Measurements from ENCODE around the gene P3R3URF.
A peak's percentile ranks its signal among the peaks of the same experiment; 100 is the strongest.
"Not testable (repeated sequence)": the region's sequence is repeated elsewhere in the genome, so short reads cannot be mapped to it uniquely, and the experiment has no call there.

The P3R3URF gene

DNA sequence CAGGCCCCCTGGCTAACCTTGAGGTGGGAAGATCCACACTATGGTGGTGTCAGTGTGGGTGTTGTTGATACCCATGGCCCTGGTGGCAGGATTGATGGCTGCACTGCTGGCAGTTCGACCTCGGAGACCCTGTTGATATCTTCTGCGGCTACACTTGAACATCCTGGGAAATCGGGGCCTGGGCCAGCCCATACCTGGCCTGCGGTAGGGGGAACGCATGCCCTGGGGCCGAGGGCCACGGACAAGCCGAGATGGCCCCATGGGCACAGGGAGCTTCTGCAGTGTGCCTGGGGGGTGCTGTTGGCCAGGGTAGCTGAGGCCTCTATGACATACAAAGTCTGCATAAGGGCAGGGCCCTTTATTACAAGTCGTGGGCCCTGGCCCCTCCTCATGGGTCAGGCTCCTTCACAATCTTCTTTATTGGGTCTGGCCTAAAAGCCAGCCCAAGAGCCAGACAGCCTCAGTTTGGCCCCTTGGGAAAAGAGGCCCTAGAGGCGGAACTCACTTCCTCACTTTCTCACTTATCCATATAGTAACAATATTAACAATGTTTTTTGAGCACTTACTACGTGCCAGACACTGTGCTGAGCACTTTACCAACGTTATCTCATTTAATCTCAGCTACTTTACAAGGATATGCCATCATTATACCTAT lies at the start of gene P3R3URF:
Gene P3R3URF, minus strand, starts transcription at position 278 of the 655 bp plus-strand sequence. Its CDS starts 17 bp downstream, at position 261.
- DNase-seq, result no peak

DNA sequence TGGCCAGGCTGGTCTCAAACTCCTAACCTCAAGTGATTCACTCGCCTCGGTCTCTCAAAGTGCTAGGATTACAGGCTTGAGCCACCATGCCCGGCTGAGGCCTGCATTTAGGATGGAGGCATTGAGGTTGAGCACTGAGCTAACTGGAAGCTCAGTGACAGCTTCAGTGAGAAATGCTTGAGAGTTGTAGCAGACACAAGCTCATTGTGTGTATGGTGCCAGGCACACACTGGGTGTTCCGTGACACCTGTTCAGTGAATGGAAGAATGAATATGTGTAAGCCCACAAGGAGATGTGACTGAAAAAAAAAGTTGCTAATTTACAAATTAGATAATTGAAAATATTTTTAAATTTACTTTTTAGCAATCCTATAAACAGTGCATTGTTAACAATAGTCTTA lies 48.7 kb upstream of the P3R3URF start:
- DNase-seq, result no peak

DNA sequence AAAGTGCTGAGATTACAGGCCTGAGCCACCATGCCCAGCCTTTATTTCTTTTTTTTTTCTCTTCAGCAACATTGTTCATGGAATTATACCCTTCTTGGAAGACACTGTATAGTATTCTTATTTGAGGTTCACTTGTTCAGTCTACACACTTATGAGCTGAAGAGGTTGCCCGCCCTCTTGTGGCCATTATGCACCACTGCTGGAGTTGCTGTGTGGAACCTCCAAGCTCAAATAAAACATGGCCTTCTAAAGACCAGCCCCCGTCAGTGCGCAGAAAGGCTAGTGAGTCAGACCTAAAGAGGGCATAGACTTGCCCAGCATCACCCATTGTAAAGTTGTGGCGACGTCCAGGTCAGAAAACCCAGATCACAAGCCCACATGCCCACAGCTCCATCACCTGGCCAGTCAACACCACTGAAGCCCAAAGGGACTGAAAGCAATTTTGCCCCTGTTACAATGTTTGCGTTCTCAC lies 47.2 kb upstream of the P3R3URF start:
- DNase-seq, result peak; percentile 82

DNA sequence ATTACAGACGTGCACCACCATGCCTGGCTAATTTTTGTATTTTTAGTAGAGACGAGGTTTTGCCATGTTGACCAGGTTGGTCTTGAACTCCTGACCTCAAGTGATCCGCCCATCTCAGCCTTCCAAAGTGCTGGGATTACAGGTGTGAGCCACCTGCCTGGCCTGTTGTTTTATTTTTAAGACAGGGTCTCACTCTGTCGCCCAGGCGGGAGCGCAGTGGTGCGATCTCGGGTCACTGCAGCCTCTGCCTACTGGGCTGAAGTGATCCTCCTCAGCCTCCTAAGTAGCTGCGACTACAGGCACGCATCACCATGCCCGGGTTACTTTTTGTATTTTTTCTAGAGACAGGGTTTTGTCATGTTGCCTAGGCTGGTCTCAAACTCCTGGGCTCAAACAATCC lies 46.8 kb upstream of the P3R3URF start:
- DNase-seq, result not testable (repeated sequence)

DNA sequence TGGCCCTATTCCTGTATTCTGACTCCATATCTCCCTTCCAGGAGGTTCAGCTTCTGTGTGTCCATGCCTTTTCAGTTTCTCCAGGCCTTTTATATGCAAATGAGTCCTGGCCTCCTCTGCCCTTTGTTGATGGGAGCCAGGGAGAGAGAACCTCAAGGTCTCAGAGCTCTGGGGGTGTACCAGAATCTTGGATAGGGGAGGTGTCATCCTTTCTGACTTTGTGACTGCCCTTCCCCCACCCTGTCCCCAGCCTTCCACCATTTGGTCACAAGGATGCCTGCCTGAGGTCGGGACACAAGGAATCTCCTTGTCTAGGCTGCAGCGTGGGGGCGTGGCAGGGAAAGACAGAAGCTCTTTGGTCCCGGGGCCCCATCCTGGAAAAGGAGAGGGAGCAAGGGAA lies 45.5 kb upstream of the P3R3URF start:
- DNase-seq, result no peak

DNA sequence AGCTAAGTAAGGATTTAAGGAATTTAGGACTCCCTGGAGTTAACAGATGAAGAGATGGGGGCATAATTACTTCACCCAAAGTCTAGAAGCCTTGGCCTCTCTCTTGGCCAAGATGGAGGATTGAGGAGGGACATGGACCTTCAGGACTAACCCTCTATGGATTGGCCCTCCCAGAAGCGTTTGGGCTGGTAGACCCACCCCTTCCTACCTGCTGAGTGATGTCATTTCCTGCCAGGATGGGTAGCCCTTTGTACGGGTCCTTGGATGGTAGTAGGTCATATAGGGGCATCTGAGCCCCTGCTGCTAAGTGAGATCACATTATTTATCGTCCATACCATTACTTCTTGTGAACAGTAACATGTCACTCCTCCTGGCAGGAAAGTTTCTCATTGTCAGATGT lies 44.5 kb upstream of the P3R3URF start:
- DNase-seq, result no peak

DNA sequence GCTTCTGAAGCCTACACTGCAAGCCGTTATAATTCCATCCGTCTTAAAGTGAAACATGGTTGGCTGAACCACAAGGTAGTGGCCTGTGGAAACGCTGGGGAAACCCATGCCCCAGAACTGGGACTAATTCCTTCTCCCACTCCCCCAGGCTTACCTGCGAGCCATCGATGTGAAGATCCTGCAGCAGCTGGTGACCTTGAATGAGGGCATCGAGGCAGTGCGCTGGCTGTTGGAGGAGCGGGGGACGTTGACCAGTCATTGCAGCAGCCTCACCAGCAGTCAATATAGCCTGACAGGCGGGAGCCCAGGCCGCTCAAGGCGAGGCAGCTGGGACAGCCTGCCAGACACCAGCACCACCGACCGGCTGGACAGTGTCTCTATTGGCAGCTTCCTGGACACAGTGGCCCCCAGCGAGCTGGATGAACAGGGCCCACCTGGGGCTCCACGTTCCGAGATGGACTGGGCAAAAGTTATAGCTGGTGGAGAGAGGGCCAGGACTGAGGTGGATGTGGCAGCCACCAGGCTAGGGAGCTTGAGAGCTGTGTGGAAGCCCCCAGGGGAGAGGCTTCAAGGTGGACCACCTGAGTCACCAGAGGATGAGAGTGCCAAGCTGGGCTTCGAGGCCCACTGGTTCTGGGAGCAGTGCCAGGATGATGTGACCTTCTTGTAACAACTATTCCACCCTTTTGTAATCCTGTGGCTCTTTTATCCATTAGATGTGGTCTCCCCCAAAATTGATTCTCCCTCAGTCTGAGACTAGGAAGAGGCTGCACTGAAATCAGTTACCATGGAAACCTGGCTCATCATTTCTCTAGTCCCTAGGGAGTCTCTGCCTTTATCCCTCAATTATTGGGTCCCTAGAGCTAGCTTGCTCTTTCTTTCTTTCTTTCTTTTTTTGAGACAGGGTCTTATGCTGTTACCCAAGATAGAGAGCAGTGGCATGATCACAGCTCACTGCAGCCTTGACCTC lies 43.5 kb upstream of the P3R3URF start:
- peak; percentile 24 for DNase-seq

DNA sequence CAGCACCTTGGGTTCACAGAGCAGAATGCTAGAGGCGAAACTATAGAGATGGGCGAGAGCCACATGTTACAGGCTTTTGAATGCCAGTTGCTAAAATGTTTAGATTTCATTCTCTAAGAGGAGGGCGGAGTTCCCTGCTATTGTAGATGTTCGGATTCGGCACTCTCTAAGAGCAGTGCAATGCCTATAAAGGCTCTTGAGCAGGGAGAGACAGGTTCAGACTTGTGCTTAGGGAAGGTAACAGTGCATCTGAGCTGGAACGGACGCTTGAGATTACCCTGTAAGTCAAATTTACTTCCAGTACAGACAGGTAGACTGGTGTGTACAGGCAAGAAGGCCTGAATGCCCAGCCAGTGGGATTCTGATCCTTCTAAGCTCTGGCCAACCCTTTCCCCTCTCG lies 42.2 kb upstream of the P3R3URF start:
- peak; percentile 99 for DNase-seq

DNA sequence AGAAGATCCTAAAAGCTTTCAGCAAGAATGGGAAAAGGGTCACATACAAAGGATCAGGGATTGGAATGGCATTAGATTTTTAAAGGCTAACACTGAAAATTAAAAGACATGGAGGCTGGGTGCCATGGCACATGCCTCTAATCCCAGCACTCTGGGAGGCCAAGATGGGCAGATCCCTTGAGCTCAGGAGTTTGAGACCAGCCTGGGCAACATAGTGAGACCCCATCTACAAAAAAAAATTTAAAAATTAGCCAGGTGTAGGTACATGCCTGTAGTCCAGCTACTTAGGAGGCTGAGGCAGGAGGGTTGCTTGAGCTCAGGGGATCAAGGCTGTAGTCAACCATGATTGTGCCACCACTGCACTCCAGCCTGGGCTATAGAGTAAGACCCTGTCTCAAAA lies 39.2 kb upstream of the P3R3URF start:
- DNase-seq, result no peak

DNA sequence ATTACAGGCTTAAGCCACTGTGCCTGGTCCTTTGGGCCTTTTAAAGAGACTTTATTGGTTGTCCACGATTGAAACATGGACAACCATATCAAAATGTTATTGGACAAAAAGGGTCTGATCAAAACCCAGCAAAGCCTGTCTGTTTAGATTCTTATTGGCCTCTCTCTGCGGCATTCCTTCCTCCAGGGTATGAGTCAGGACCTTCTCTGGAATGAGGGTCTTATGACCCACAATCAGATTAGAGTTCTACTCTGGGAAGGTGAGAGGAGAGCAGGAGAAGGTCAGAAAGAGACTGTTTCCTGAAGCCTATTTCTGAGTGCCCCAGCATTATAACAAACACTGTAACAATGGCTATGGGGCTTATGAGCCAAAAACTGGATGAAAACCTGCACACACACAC lies 34.8 kb upstream of the P3R3URF start:
- no peak for DNase-seq

DNA sequence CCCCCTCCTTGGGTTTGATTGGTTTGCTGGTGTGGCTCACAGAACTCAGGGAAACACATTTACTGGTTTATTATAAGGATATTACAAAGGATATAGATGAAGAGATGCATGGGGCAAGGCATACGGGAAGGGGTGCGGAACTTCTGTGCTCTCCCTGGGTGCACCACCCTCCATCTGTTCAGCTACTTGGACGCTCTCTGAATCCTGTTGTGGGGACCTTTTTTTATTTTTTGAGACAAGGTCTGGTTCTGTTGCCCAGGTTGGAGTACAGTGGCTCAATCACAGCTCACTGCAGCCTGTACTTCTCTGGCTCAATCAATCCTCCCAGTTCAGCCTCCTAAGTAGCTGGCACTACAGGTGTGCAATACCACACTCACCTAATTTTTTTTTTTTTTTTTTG lies 34.3 kb upstream of the P3R3URF start:
- no peak for DNase-seq

DNA sequence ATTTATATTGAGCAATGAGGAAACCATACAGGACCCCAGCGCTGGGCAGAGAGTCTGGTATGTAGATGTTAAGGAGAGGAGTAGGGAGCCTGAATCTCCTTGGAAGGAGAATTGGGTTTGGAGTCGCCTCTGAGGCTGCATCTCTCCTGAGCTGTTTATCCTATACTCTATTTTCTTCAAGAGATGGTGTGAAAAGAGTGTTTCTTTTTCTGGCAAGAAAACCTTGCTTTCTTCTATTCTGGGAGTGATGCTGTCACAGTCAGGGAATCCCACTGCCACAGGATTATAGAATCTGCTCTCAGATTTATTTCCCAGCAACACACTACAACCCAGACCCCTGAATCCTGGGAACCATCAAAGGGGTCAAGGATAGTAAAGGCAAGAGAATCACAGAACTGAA lies 30.1 kb upstream of the P3R3URF start:
- no peak for DNase-seq

DNA sequence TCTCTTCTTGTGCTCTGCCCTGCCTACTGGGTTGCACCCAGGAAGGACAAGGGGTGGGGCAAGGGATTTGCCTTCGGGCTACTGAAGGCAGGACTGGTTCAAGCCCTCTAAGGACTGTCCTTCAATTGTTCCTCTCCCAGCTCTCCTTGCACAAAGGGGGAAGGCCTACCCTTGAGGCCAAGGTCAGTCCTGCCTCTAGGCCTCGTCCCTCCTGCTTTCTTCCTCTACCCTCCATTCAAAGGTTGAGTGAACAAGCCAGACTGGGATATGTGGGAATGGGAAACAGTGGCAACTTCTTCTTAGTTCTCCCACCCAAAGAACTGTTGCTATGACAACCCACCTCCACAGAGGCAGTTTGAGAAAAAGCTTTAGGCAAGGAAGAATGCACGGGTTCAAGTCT lies 29.5 kb upstream of the P3R3URF start:
- no peak for DNase-seq

DNA sequence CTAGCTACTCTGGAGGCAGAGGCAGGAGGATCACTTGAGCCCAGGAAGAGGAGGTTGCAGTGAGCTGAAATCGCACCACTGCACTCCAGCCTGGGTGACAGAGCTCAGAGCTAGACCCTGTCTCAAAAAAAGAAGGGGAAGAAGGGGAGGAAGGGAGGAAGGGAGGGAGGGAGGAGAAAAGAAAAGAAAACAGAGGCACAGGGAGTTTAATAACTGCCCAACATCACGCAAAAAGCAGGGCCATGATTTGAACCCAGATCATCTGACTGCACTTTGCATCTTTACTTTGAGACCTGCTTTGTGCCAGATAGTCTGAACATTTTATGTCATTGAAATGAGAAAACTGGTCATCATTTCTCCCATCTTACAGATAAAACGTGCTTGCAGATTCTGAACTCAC lies 28.9 kb upstream of the P3R3URF start:
- no peak for DNase-seq

DNA sequence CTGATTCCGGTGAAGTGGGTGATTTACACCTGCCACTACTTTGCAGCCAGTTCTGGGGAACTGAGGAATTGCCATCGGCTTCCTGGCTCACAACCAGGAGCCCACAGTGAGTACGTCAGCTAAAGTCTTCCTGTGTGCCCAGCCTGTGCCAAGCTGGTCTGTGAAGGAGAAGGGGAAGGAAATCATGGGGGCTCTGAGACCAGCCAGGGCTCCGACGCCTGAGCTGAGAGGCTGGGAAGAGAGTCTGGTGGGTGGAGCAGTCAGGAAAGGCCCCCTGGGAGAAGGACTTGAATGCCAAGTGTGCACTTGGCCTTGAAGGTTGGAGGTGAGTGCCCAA lies 28.1 kb upstream of the P3R3URF start:
- DNase-seq, result peak; percentile 95

DNA sequence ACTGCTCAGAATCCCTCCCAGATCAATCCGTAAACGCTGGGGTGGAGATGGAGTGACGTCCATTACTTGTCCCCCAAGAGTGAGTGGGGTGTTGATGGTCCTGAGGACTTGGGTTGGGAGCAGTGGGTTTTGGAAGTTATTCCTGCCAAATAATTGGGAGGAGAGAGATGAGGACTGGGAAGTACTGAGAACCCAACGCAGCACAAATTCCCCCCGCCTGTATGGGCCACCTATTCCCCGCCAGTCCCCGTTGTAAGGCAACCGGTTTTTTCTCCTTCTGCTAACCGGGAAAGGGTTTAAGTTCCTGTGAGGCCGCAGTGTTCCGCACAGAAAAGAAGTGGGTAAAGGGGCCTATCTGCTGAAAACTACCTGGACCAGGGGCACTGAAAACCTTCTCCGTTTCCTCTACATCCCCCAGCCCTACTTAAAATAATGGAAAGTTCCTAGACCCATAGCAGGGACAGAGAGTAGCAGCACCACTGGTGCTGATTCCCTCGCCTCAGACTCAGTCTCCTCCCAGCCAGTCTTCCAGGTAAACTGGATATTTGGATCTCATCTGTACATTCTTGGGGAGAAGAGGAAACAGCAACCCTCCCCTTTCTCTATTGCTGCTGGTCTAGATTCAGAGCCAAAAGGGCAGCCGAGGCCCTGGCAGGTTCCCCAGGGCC lies 27.6 kb upstream of the P3R3URF start:
- peak; percentile 72 for DNase-seq

DNA sequence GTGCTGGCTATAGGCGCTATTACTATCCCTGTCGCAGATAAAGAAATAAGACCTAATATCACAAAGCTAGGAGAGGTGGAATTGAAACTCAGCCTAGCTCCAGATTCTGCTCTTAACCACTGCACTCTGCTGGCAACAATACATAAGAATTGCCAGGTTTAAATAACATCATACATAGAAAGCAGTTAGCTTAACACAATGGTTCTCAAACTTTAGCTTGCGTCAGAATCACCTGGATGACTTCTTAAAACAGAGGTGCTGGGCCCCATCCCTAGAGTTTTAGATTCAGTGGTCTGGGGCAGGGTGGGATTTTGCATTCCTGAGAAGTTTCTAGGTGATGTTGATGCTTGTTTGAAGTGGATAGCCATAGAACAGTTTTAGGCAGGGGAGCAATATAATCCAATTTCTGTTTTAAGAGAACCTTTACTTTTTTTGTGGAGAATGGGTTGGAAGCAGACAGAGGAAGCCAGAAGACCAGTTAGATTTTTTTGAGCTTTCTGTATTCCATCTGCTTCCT lies 23.0 kb upstream of the P3R3URF start:
- no peak for DNase-seq

DNA sequence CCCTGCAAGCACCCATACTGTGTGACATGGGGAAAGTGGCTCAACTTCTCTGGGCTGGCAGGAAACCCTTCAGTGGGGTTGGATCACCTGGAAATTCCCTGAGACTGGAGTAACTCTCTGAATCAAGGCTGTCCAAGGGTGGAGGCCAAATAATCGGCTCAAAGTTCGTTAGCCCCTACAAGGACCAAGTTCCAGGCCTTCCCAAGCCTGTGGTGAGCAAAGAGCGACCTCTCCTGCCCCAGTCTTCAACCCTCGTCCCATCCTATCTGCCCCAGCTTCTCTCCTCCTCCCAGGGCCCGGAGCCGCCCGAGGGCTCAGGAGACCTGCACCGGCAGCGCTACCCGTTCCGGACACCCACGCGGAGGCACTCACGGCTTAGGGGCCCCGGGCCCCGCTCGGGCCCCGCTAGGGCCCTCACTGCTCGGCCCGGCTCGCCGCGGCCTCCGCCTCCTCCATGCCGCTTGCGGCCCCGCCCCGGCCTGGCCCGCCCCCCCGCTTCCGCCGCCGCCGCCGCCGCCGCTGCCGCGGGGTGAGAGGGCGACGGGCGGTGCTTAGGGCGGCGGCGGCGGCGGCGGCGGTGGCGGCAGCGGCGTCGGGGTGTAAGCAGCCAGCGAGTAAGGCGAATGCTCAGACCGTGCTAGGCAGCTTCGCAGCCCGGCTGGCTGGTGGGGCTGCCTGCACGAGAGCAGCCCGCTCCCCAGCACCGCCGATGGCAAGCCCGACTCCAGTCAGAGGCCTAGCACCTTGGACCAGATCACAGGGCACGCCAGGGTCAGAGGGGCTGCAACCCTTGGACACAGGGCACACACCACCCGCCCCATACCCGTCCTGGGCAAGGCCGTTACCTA lies 21.9 kb upstream of the P3R3URF start, which contains the start of gene POMGNT1:
Gene POMGNT1, minus strand, starts transcription at position 471 of the 848 bp plus-strand sequence. CDS start 613 bp downstream, outside the sequence.
- DNase-seq, result peak; percentile 60

DNA sequence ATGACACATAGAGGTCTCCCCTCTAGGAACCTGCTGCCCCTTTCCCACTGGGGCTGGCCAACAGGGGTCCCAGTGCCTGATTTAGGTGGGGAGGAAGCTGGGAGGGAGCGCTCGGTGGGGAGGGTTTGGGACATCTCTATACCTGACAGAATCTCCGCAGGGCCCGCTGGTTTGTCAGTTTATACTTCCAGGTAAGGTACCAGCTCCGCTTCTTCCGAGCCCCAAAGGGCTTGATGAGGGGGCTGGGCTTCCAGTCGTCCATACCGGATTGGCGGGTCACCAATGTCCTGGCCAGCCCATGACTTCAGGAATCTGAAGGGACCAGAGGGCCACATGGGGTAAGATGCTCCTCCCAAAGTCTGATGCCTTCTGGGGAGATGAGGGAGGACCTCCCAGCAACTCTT lies 21.3 kb upstream of the P3R3URF start:
- no peak for DNase-seq

DNA sequence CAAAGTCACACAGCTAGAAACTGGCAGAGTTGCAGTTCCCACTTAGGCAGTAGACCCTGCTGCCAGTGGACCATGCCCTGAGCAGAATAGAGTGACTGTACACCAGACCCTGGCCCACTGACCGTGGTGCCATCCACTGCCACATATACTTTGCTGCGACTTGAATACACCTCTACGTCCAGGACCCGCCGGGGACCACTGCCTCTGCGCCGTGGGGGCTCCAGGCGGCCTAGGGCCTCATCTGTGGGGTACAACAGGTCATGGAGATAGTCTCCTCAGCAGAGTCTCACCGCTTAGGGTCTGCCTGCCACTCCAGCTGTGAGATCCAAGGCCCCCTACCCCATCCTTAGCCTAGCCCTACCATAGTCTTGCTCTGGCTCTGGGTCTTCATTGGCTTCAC lies 20.3 kb upstream of the P3R3URF start:
- DNase-seq, result no peak

DNA sequence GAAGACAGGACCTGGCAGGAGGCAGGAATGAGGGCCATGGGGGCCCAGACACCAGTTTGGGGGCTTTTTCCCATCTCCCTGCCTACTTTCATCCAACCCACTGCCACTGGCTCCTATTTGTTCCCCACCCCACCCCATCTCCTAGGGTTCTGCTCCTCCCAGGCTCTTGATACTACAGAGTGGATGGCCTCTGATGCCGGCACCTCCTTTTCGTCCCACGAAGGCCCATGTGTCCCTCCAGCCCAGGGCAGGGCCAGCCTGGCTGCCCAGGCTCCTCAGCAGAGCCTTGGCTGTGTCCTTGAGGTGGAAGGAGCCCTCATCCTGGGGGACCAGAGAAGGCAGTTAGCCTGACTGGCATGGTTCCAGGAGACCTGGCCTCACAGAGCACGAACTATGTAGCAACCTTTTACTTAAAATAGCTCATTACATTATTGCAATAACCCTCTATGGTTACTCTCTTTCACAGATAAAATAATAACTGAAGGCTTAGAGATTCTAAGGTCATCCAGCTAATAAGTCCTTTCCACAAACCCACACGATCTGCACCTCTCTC lies 18.4 kb upstream of the P3R3URF start:
- no peak for DNase-seq

DNA sequence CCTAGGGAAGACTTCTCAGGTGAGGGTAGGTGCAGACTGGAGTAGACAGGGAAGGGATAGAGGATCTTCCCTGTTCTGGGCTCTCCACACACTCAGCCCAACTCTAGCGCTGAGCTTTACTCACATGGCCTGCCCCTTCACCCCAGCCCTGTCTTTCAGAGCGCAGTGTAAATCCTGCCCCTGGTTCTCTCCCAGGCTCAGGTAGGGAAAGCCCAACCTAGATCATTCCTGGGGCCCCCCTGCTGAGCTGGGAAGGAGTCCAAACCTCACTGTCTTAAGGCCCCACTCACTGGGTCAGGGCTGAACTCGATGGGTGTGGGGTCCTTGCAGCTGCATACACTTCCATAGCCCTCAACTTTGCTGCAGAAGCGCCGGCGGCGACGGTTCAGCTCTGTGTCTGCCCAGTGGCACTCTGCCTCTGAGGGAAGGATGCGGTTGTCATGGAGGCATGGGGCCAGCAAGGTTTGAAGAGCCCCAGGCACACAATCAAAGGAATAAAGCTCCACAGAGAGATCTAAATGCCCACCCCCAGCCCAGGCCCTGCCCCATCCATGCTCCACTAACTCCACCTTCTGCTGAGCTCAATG lies 17.8 kb upstream of the P3R3URF start:
- peak; percentile 43 for DNase-seq

Data from DMS79 treated with DMSO at 0.1 percent for 48 hours (cell line).